HG03103 (cell line): Measurements from ENCODE around the gene LCN9.
"Not testable (repeated sequence)": the region's sequence is repeated elsewhere in the genome, so short reads cannot be mapped to it uniquely, and the experiment has no call there.

Source experiments
- ATAC-seq: cut with Tn5 transposase; IDR thresholded peaks from one replicate; pipeline ENCODE4 v1.9.1; 2021; ENCODE audit warnings: low read depth; ENCODE audit not compliant: unreplicated experiment

The LCN9 gene, protein sequence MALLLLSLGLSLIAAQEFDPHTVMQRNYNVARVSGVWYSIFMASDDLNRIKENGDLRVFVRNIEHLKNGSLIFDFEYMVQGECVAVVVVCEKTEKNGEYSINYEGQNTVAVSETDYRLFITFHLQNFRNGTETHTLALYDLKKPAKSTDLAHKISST

DNA sequence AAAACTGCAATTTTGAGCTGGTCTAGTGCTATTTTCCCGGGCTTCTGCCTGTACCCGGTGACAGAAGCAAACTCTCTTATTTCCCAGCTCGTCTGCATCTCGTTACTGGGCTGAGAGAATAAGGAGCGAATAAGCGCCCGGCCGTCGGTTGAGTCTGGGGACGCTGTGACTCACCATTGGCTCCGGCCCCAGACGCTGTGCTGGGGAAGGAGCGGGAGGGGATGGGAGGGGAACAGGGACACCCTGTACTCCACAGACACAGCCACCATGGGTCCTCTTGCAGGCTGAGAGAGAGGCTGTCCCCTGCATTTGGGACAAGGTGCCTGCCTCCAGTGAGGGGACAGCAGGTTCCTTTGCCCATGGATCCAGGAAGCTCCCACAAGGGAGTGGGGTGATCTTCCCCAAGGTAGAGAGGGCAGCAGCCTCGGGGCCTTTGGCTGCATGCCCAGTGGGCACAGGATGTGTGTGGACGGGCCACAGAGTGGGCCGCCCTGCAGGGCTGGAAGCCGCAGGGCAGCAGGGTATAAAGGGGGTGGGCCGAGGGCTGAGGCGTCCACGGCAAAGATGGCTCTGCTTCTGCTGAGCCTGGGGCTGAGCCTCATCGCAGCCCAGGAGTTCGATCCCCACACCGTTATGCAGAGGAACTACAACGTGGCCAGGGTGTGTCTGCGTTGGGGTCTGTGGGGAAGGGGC lies at the start of gene LCN9:
Gene LCN9, plus strand, starts transcription at position 552 of the 693 bp plus-strand sequence. Its CDS starts 13 bp downstream, at position 565.
- ATAC-seq, result no peak

DNA sequence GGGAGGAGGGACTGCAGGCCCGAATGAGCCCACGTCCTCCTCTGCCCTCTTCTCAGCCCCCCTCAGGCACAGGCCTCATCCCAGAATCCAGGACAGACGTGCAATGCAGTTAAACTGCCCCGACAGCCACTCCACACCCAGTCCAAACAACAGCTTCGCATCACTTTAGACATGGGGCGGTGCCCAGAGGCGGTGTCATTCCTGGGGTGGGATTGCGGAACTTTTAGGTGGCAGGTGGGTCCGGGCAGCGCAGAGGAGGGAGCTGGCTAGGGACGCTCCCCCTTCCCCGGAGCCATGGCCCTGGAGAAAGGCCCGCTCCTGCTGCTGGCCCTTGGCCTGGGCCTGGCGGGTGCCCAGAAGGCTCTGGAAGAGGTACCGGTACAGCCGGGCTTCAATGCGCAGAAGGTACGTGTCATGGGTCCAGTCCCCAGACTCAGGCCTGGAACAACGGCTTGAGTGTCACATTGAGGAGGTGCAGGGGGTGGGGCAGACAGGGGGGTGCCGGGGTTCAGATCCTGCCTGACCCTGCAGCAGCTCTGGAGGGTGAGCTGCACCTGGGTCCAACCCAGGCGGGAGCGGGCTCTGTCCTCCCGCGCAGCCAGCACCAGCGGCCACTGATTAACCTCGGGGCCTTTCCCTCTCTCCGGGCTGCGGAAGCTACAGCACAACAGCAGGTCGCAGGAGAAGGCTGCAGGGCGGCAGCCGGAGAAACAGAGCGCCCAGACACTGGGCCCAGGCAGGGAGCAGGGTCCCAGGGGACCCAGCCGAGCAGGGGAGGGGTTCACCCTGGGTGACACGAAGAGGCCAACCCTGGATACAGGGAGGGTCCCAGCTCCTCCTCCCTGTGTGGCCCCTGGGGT lies 48.9 kb upstream of the LCN9 start:
- ATAC-seq, result no peak

DNA sequence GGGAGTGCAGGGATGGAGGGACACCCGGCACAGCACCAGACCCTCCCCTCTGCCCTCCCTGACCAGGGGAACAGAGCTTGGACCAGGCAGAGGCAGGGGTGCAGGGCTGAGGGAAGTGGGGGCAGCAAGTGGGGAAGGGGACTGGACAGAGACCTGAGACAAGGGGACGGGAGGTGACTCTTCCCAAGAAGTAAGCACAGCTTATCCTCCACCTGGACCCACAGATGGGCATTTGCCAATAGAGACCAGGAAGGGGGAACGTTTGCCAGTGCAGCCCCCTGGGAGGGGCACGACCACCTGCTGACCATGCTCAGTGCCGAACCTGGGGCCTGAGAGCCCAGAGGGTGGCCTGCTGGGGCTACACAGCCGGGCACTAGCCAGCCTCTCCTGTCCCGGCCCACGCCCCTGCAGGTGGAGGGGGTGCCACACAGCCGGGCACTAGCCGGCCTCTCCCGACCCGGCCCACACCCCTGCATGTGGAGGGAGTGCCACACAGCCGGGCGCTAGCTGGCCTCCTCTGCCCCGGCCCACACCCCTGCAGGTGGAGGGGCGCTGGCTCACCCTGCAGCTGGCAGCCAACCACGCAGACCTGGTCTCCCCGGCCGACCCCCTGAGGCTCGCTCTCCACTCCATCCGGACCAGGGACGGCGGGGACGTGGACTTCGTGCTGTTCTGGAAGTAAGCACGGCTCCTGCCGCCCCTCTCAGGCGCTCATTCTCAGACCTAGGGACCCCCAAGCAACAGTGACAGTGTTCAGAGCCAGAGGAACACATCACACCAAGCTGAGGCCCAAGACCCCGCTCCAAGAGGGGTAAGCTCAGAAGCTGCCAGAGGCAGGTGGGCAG lies 48.1 kb upstream of the LCN9 start:
- ATAC-seq, result no peak

DNA sequence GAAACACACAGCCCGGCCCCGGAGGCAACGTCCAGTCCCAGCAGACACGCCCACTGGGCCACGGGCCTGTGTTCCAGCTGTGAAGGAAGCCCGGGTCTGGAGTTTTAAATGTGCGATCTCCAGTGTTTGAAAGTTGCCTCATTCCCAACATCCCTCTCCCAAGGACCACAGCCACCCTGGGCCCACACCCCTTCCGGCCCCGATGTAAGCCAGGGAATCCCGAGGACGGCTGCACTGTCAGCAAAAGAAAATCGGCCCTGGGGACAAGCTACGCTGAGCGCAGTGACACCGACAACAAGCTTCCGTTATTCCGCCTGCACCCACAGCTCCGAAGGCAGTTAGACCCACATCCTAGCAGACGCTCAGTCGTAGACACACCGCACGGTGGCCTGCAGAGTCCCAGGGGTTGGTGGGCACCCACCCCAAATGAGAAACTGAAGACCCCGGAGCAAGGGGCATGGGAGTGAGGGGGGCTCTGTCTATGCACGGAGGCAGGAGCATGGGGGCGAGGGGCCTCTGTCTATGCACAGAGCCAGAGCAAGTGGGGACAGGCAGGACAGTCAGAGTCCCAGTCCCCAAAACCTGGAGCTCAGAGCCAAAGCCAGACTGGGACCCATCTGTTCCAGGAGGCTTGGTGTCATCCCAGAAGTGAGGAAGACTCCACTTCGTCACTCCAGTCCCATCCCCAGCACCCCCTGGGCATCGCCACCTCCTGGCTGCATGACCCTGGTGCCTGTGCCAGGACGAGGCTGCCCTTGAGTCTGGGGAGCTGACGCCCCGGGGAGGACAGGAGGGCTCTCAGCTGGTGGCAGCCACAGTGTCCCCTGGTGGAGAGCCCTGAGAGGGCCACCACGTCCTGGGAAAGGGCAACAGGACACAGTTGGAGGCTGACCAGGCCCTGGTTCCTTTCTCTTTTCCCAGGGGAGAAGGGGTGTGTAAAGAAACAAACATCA lies 47.2 kb upstream of the LCN9 start:
- no peak for ATAC-seq

DNA sequence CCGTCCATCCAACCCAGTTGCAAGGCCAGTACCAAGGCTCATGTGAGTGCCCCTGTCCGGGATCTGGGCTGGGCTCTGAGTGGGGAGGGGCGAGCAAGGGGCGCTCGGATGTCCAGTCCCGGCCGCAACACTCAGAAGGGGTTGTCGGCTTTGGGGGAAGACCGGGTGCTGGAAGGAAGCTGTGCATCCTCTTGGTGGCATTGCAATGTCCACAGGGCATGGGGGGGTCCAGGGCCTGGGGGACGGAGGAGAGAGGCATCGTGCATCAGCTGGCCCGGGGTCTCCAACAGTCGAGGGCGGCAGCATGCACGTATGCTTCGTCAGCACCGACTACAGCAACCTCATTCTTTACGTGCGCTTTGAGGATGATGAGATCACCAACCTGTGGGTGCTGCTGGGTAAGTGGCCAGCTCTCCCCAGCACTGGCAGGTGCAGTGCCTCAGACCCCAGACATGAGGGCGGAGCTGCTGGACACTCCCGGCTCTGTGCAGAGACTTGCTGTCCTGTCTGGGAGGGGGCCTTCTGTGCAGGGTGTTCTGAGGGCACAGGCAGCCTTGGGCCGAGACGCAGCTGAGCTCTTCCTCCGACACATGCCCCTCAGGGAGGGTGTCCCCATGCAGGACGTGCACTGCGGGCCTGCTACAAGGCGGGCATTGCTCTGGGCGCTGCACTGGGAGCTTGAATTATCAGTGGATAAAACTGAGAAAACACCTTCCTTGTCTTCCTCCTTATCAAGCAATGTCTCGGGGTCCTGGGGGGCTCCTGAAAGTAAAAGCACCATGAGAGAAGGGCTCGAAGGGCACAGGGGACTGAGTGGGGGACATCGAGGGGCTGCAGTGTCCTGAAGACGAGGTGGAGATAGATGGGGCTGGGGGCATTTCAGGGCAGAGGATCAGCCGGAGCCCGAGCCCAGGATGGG lies 46.2 kb upstream of the LCN9 start:
- ATAC-seq, result no peak

DNA sequence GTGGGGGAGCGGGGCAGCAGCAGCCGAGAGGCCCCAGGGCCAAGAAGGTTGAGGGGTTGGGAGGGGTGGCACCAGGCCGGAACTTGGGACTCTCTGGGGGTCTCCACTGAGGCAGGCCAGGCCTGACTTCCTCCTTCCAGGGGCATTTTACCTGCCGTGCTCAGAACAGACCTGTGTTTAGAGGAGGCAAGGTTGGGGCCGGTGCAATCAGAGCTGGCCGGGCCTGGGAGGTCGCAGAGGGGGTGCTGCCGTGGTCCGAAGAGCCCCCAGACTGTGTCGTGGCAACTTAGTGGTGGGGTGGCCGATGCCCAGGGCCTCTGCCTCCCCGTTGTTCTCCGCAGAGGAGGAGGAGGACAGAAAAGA lies 45.6 kb upstream of the LCN9 start:
- no peak for ATAC-seq

DNA sequence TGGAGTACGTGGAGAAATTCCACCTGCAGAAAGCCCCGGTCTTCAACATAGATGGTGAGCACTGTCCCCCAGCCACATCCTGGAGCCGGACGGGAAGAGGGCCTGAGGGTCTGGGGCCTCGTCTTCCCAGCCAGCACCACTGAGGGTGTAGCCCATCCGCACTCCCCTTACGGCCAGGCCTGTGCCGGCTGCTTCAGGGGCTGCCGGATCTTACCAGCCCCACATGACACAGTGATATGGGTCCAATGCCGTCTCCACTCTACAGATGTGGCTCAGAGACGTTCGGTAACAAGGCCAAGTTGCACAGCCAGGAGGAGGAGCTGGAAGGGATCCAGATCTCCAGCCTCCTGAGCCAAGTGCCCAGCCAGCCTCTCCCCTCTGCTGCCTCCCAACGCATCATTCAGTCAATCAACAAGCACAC lies 45.1 kb upstream of the LCN9 start:
- ATAC-seq, result no peak

DNA sequence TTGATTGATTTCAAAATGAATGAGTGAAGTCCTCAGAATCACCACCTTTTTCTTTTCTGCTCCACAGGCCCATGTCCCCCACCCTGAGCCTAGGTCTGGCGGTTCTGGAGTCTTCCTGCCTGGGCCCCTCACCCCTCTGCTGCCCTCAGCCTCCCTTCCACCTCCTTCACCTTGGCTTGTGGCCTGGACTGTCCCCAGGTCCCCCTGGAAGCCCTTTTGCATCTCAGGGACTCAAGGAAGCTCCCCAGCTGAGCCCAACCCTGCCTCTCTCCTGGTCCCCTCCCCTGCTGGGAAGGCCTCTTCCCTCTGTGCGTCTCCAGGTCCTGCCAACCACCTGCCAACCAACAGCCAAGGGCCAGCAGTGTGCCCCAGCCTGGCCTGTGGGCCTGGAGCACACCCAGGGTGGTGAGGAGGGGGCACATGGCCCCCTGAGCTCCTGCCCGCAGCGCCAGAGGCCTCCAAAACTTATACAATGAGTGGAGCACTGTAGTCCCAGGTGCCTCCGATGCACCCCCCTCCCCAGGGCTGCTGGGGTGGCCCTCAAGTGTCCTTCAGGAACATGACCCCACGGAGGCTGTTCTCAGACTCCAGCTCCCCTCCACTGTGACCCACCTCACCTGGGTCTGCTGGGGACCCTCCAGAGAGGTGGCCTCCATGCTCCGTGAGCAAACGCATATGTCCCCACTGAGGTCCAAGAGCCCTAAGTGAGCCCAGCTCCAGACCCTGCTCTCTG lies 44.1 kb upstream of the LCN9 start:
- ATAC-seq, result no peak

DNA sequence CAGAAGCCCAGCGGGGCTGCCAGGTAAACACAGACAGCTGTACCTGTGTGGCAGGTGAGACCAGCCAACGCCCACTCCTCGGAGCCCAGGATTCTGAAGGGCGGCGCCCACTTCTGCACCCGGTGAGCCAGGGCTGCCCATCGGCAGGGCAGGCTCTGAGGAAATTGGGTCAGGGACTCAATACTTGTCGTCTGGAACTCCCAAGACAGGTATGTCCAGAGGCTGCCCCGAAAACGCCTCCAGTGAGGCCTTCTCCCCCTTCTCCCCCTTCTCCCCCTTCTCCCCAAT lies 43.6 kb upstream of the LCN9 start:
- no peak for ATAC-seq

DNA sequence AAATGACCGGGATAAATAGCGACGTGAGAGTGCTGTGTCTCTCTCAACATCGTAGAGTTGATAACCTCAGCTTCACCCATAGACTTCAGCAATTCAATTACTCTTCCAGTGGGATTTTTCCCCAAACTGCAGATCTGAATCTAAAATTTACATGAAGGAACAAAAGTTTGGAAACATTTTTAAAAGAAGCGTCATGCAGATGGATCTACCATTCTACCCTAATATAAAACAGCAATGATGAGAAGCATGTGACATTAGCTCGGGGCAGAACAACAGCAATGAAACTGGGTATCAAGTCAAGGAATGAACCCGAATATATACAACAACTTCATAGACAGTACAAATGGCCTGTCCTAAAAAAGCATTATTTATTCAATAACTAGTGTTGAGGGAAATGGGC lies 42.6 kb upstream of the LCN9 start:
- no peak for ATAC-seq

DNA sequence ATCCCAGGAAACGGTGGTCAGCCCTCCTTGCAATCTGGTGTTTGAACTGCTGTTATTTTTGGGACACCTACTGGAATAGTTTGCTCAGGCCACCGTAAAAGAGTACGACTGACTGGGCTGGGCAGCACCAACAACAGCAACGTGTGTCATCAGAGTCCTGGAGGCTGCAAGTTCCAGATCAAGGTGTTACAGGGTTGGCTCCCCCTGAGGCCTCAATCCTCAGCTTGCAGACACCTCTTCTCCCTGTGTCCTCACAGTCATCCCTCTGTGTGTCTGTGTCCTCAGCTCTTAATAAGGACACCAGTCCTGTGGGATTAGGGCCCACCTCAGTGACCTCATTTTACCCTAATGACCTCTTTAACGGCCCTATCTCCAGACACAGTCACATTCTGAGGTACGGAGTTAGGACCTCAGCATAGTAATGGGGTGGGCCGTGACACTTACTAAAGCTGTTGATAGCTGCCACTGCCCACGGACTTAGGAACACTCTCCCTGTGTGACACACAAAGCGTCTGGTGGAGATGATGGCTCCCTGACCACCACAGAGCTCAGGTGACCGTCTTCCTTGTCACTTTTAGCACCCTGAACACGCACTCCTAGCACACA lies 40.6 kb upstream of the LCN9 start:
- ATAC-seq, result no peak

DNA sequence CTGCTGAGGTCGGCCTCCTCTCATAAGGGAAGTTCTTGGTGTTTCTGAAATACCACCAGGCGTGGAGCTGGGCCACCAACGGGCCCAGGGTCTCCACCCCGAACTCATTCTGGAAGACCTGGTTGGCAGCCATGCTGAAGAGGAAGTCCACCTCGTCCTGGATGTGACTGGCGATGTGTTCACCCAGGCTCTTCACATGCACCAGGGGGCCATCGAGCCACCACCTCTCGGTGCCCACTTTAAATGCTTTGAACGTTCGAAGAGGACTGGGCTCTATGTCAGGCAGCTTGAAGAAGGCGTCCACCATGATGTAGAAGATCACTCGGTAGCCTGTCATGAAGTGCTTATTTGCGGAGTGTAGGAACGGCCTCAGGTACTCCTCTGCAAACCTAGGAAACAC lies 38.8 kb upstream of the LCN9 start:
- no peak for ATAC-seq

DNA sequence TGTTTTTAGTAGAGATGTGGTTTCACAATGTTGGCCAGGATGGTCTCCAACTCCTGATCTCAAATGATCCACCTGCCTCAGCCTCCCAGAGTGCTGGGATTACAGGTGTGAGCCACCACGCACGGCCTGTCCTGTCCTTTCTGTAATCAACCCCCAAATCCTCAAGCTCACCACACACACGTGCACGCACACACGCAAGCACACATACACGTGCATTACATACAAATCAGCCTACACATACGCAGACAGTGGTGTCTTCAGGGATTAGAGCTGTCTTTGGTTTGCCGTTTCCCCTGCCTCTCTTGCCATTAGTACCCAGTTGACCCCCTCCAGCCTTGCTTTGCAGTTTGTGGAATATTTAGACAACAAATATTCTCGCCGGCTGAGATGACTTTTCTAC lies 30.3 kb upstream of the LCN9 start:
- no peak for ATAC-seq

DNA sequence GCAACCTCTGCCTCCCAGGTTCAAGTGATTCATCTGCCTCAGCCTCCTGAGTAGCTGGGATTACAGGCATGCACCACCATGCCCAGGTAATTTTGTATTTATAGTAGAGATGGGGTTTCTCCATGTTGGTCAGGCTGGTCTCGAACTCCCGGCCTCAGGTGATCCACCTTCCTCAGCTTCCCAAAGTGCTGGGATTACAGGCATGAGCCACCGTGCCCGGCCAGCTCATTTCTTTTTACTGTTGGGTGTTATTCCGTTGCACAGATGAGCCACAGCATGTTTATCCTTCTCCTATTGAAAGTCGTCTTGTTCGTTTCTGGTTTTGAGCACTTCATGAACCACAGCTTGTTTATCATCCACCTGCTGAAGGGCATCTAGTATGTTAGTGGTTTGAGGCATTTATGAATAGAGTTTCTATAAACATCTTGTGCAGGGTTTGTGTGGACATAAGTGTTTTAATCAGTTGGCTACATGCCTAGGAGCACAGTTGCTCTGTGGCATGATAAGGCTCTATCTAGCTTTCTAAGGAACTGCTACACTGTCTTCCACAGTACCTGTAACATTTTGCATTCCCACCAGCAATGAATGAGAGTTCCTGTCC lies 26.1 kb upstream of the LCN9 start:
- not testable (repeated sequence) for ATAC-seq

DNA sequence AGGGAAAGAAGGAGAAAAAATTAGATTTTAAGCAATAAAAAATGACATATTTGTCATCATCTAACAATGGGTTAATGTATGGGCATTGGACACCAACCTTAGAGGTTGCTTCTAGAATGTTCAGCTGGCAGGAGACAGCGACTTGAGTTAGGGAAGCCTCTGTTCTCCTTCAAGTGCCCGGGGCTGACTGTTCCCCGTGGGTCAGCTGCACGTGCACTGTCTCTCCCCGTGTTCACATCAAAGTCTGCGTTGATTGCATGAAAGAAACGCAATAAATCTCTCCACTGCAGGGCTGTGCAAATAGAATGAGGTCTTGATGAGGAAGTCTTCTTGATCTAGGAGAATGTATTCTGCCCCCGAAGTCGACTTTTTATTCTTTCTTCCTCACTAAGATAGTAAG lies 23.9 kb upstream of the LCN9 start, which contains the start of gene GLT6D1:
Gene GLT6D1, minus strand, starts transcription at position 345 of the 400 bp plus-strand sequence. CDS start 353 bp downstream, outside the sequence.
- ATAC-seq, result no peak

DNA sequence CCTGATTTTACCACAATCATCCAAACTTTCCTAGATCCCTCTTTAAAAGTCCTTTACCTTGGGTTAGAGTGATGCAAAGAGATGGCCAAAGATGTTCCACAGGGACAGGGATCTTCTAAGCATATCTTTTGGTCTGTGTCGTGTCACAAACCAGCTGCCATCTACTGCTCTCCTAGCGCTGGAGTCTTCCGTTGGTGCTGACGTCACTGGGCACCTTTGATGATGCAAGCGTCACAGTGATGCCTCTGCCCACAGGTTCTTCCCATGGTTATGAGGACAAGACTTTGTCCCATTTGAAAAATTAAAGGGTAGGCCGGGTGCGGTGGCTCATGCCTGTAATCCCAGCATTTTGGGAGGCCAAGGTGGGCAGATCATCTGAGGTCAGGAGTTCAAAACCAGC lies 22.1 kb upstream of the LCN9 start:
- ATAC-seq, result no peak

DNA sequence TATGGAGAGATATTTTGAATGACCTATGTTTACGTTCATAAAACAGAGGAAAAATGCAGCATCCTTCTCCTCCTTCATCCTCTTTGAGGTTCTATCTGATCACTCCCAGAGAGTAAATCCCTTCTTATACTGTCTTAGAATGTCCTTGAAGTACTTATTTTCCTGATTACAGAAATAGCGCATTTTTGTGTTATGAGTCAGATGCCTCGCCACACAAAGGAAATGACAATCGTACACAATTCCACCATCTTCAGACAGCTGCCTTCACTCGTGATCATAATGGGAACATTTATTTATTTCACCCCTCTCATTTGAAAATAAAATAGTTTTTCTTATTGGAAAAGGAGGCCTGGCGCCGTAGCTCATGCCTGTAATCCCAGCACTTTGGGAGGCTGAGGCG lies 21.4 kb upstream of the LCN9 start:
- ATAC-seq, result no peak
